HepG2 (cell line): Measurements from ENCODE around the gene NDUFAF5. TPM values are rescaled to one million over a fixed set of nuclear protein-coding genes. Genes with fewer than 3 reads are reported as not detected.

Experiments used
- ATF7 ChIP-seq, 2 experiments: fragments of 450-650 bp in 1 of 2; sonication (generic) in 1 of 2; formaldehyde crosslinking in 1 of 2; IDR thresholded peaks; 2 replicates each; pipeline versions ENCODE4 v1.4.0 to v1.6.1; 2016 to 2020; ENCODE audit warnings: antibody characterized with exemption in 1 of 2, mild to moderate bottlenecking in 1 of 2, missing genetic modification reagents in 1 of 2
- DNMT3B ChIP-seq: conservative IDR thresholded peaks from 2 replicates; pipeline ENCODE4 v1.6.1; 2016; ENCODE audit warnings: missing biosample characterization, control low read depth
- GATA4 ChIP-seq: sonication (generic); IDR thresholded peaks from 2 replicates; pipeline ENCODE4 v1.6.1; 2016; ENCODE audit warnings: antibody characterized with exemption, low read depth, borderline replicate concordance
- HDAC6 ChIP-seq: fragments of 200-600 bp; sonication (generic); IDR thresholded peaks from 2 replicates; pipeline ENCODE4 v1.7.0; 2017; ENCODE audit warnings: mild to moderate bottlenecking, antibody characterized with exemption, low read length, low read depth
- IRF2 ChIP-seq: IDR thresholded peaks from 2 replicates; pipeline ENCODE4 v1.6.1; 2018; ENCODE audit warnings: missing genetic modification reagents, missing compliant biosample characterization
- KDM6A ChIP-seq: IDR thresholded peaks from 2 replicates; pipeline ENCODE4 v1.6.1; 2016; ENCODE audit warnings: low read depth
- NCOR1 ChIP-seq: fragments of 200-600 bp; sonication (generic); IDR thresholded peaks from 2 replicates; pipeline ENCODE4 v1.7.0; 2017; ENCODE audit warnings: antibody characterized with exemption, low read length, borderline replicate concordance
- NR2F1 ChIP-seq, 2 experiments: fragments of 450-650 bp in 1 of 2; formaldehyde crosslinking in 1 of 2; IDR thresholded peaks; 2 replicates each; pipeline versions ENCODE4 v1.5.0 to v1.6.1; 2016 to 2020; ENCODE audit warnings: mild to moderate bottlenecking in 1 of 2, missing compliant biosample characterization in 1 of 2, missing genetic modification reagents in 1 of 2, moderate library complexity in 1 of 2
- NR2F6 ChIP-seq, 2 experiments: IDR thresholded peaks; 2 replicates each; pipeline ENCODE4 v1.6.1; 2016; ENCODE audit warnings: antibody characterized with exemption in 1 of 2, mild to moderate bottlenecking in 1 of 2
- RBFOX2 ChIP-seq: fragments of 200-400 bp; formaldehyde crosslinking; IDR thresholded peaks from 2 replicates; pipeline ENCODE4 v1.6.1; 2017; ENCODE audit warnings: low read depth, mild to moderate bottlenecking, low read length
- SSRP1 ChIP-seq: IDR thresholded peaks from 2 replicates; pipeline ENCODE4 v1.6.1; 2016; ENCODE audit warnings: control low read depth
- TFE3 ChIP-seq: IDR thresholded peaks from 2 replicates; pipeline ENCODE4 v1.6.1; 2016
- ZBTB25 ChIP-seq: IDR thresholded peaks from 2 replicates; pipeline ENCODE4 v1.6.1; 2018; ENCODE audit warnings: missing genetic modification reagents
- ZFP91 ChIP-seq: sonication (generic); formaldehyde crosslinking; IDR thresholded peaks from 2 replicates; pipeline ENCODE4 v1.9.0; 2022; ENCODE audit warnings: missing genetic modification reagents, mild to moderate bottlenecking, borderline replicate concordance
- ZNF34 ChIP-seq: sonication (generic); formaldehyde crosslinking; IDR thresholded peaks from 2 replicates; pipeline ENCODE4 v1.4.0; 2020; ENCODE audit warnings: mild to moderate bottlenecking, missing genetic modification reagents, borderline replicate concordance
- ZNF614 ChIP-seq: IDR thresholded peaks from 2 replicates; pipeline ENCODE4 v1.6.1; 2018; ENCODE audit warnings: missing biosample characterization, missing genetic modification reagents, inconsistent platforms, borderline replicate concordance
- polyA plus RNA-seq, 8 experiments: library from polyadenylated mRNA; depleted of rRNA in 3 of 8; stranded (reverse) in 7 of 8; unstranded in 1 of 8; fragments of >200 nt; fragmentation: Illumina TruSeq in 4 of 8; extraction: Trizol in 4 of 8; gene quantifications; 2 replicates each; pipeline versions ENCODE4 v1.2.1 to v1.2.3, GENCODE V29; 2011 to 2016; ENCODE audit warnings: low read depth in 4 of 8, missing spikeins in 1 of 8, mixed read lengths in 1 of 8; ENCODE audit not compliant: insufficient read depth in 1 of 8
- total RNA-seq, 5 experiments: library from RNA; depleted of rRNA; stranded (reverse); fragments of >200 nt; fragmentation: Illumina TruSeq; extraction: Trizol; gene quantifications; 2 replicates each; pipeline ENCODE4 v1.2.3, GENCODE V29; 2016; ENCODE audit warnings: low read depth in 1 of 5
- TF ChIP-seq, protein P1 (sequence below): sonication (generic); formaldehyde crosslinking; IDR thresholded peaks from 2 replicates; pipeline ENCODE4 v1.9.0; 2021; ENCODE audit warnings: mild to moderate bottlenecking, missing genetic modification reagents

NDUFAF5 gene
- total and polyA plus RNA-seq, 2 of the 13 experiments (the other 11 are each of a cell fraction or from before 2014, with no cell fraction given): 23.1 to 66.7 TPM

DNA sequence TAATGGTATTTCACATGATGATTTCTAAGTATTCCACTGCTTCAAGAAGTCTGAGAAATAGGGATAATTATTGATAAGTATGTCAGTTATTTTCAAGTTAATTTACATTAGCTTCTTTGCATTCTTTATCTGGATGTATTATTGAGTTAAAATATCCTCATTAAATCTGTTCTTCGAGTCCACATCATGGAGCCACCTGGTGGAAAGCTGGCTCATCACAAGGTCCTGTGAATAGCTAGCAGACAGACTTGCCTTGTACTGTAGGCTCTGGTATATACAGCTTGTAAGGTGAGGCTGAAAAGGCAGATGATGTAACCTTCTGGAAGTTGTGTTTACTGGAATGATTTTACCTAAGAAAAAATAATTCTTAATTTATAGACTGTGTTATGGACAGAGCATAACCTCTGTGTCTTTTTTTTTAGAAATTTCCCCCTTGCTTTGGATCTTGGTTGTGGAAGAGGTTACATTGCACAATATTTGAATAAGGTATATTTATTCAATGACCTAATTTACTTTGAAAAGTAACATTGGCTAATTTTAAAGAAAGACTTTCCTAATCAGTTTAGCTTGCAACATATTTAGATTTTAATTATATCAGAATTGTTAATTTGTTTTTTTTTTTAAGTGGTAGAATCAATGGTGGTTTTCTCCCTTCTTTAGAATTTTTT lies 3.5 kb downstream of the NDUFAF5 start (continued):
- TF ChIP-seq NCOR1: peak; percentile 68; the same call in 1 of the 2 replicates
- peak; percentile 91 for TF ChIP-seq ZNF34 (CRISPR knock-in tag)
- peak; percentile 75; the same call in 1 of the 2 replicates for TF ChIP-seq ZNF614 (CRISPR knock-in tag)
- no peak for TF ChIP-seq ZFP91 (CRISPR knock-in tag)
- TF ChIP-seq NR2F1 (CRISPR knock-in tag; IDR thresholded peaks at IDR 0.05): 0 out of 4 replicates have a peak, but pooled peaks of 1 of the 2 experiments have one; percentile 17
- TF ChIP-seq KDM6A (CRISPR knock-in tag): no peak
- peak; percentile 85; the same call in 1 of the 2 replicates for TF ChIP-seq SSRP1 (CRISPR knock-in tag)
- TF ChIP-seq TFE3 (CRISPR knock-in tag): peak; percentile 58; the same call in 1 of the 2 replicates
- 0 out of 2 replicates have a peak, but pooled peaks have one; percentile 28 for TF ChIP-seq NR2F6 (IDR thresholded peaks at IDR 0.05)
- TF ChIP-seq NR2F6 (CRISPR knock-in tag; IDR thresholded peaks at IDR 0.05): no peak
- TF ChIP-seq GATA4: no peak
- TF ChIP-seq, protein P1, sequence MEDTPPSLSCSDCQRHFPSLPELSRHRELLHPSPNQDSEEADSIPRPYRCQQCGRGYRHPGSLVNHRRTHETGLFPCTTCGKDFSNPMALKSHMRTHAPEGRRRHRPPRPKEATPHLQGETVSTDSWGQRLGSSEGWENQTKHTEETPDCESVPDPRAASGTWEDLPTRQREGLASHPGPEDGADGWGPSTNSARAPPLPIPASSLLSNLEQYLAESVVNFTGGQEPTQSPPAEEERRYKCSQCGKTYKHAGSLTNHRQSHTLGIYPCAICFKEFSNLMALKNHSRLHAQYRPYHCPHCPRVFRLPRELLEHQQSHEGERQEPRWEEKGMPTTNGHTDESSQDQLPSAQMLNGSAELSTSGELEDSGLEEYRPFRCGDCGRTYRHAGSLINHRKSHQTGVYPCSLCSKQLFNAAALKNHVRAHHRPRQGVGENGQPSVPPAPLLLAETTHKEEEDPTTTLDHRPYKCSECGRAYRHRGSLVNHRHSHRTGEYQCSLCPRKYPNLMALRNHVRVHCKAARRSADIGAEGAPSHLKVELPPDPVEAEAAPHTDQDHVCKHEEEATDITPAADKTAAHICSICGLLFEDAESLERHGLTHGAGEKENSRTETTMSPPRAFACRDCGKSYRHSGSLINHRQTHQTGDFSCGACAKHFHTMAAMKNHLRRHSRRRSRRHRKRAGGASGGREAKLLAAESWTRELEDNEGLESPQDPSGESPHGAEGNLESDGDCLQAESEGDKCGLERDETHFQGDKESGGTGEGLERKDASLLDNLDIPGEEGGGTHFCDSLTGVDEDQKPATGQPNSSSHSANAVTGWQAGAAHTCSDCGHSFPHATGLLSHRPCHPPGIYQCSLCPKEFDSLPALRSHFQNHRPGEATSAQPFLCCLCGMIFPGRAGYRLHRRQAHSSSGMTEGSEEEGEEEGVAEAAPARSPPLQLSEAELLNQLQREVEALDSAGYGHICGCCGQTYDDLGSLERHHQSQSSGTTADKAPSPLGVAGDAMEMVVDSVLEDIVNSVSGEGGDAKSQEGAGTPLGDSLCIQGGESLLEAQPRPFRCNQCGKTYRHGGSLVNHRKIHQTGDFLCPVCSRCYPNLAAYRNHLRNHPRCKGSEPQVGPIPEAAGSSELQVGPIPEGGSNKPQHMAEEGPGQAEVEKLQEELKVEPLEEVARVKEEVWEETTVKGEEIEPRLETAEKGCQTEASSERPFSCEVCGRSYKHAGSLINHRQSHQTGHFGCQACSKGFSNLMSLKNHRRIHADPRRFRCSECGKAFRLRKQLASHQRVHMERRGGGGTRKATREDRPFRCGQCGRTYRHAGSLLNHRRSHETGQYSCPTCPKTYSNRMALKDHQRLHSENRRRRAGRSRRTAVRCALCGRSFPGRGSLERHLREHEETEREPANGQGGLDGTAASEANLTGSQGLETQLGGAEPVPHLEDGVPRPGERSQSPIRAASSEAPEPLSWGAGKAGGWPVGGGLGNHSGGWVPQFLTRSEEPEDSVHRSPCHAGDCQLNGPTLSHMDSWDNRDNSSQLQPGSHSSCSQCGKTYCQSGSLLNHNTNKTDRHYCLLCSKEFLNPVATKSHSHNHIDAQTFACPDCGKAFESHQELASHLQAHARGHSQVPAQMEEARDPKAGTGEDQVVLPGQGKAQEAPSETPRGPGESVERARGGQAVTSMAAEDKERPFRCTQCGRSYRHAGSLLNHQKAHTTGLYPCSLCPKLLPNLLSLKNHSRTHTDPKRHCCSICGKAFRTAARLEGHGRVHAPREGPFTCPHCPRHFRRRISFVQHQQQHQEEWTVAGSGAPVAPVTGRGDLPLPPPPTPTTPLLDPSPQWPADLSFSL (CRISPR knock-in tag): no peak
- TF ChIP-seq DNMT3B (CRISPR knock-in tag): 0 out of 2 replicates have a peak, but pooled peaks have one; percentile 41
- peak; percentile 86 for TF ChIP-seq ATF7 (IDR thresholded peaks at IDR 0.05)
- TF ChIP-seq ATF7 (CRISPR knock-in tag; IDR thresholded peaks at IDR 0.05): no peak
- peak; percentile 58; the same call in 1 of the 2 replicates for TF ChIP-seq IRF2
- TF ChIP-seq ZBTB25 (CRISPR knock-in tag): peak; percentile 61
- peak; percentile 20; the same call in 1 of the 2 replicates for TF ChIP-seq RBFOX2
- no peak for TF ChIP-seq HDAC6
